Islet precursor cell (in vitro differentiated cells): ENCODE measurements around the gene ITGAE.
"Not testable (repeated sequence)": the region's sequence is repeated elsewhere in the genome, so short reads cannot be mapped to it uniquely, and the experiment has no call there.

Experiments
- DNase-seq: peaks from one replicate; pipeline ENCODE4 v3.0.0-alpha.2; 2018

The ITGAE gene, protein sequence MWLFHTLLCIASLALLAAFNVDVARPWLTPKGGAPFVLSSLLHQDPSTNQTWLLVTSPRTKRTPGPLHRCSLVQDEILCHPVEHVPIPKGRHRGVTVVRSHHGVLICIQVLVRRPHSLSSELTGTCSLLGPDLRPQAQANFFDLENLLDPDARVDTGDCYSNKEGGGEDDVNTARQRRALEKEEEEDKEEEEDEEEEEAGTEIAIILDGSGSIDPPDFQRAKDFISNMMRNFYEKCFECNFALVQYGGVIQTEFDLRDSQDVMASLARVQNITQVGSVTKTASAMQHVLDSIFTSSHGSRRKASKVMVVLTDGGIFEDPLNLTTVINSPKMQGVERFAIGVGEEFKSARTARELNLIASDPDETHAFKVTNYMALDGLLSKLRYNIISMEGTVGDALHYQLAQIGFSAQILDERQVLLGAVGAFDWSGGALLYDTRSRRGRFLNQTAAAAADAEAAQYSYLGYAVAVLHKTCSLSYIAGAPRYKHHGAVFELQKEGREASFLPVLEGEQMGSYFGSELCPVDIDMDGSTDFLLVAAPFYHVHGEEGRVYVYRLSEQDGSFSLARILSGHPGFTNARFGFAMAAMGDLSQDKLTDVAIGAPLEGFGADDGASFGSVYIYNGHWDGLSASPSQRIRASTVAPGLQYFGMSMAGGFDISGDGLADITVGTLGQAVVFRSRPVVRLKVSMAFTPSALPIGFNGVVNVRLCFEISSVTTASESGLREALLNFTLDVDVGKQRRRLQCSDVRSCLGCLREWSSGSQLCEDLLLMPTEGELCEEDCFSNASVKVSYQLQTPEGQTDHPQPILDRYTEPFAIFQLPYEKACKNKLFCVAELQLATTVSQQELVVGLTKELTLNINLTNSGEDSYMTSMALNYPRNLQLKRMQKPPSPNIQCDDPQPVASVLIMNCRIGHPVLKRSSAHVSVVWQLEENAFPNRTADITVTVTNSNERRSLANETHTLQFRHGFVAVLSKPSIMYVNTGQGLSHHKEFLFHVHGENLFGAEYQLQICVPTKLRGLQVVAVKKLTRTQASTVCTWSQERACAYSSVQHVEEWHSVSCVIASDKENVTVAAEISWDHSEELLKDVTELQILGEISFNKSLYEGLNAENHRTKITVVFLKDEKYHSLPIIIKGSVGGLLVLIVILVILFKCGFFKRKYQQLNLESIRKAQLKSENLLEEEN

DNA sequence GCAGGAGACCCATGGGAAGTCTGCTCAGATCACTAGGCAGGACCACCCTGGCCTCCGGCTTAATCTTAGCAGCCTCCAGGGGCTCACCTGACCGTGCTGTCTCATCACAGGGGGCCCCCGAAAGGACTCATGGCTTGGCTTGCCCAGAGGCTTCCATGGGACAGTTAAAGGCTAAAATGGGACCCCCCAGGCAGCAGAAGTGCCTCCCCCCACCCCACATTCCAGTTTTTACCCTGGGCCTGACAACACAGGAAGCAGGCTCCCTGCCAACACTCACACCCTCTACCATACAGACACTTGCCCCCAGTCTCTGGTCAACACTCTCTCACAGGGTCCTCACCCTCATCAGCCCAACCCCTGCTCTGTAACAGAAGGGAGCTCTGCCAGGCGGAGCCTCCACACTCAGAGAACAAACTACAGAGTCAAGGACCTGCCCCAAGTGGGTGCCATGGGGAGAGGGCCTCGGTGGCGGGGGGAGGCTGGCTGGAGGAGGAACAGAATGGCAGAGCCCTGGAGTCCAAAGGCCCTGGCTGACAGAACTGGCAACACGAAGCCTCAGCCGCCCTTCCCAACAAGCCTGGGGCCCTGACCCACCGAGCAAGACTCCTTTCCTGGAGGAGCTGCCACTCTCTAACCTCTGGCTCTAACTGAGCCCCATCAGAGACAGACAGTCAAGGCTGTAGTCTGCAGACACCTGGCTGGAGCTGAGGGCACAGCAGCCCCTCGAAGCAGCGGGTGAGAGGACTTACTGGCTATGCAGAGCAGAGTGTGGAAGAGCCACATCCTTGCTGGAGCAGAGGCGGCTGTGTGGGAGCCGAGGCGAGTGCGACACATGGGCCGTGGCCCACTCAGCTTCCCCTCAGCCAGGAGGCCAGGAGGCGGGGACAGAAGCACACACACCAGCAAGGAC lies at the start of gene ITGAE:
ITGAE (minus strand) TSS at position 827 of the 910 bp plus-strand sequence; CDS start at position 783, 44 bp downstream.
- peak; percentile 54 for DNase-seq

DNA sequence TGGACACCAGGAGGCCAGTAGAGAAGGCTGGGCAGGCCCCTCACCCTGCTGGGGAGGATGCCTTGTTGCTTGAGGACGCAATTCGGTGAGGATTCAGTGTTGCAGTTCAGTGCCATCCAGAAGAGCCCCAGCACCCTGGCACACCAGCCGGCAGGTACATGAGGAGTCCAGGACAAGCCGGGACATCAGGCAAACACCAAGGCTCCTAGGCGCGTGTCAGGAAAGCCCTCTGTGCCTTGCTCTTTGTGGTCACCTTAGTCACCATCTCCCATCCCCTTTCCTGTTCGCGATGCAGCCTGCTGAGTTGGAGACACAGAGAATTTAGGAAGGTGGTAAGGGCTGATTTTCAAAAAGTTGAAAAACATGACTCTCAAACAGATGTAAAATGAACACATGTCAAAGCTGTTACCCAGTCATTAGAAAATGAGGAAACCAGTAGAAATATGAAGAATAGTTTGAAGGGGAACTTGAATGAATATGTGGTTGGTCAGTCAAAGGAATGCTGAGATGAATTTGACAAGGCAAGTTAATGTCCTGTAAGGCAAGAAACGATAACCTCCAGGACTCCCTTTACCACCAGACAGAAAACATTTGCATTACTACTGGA lies 47.3 kb upstream of the ITGAE start:
- no peak for DNase-seq

DNA sequence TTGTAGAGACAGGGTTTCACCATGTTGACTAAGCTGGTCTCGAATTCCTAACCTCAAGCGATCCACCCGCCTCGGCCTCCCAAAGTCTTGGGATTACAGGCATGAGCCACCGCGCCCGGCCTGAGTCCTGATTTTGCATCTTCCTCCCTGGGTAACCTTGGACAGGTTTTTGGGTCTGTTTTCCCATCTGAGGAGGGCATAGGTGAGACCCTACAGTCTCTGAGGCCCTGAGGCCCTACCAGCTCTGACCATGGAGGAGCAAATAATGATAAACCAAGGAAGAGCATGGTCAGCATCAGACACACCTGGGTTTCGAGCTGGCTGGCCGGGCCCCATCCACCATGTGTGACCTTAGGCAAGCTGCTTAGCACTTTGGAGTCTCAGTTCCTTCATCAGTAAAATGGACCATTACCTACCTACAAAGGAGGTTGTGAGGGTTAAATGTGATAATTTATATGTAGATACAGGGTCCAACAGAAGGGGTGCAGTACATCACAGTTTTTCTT lies 46.2 kb upstream of the ITGAE start:
- DNase-seq, result no peak

DNA sequence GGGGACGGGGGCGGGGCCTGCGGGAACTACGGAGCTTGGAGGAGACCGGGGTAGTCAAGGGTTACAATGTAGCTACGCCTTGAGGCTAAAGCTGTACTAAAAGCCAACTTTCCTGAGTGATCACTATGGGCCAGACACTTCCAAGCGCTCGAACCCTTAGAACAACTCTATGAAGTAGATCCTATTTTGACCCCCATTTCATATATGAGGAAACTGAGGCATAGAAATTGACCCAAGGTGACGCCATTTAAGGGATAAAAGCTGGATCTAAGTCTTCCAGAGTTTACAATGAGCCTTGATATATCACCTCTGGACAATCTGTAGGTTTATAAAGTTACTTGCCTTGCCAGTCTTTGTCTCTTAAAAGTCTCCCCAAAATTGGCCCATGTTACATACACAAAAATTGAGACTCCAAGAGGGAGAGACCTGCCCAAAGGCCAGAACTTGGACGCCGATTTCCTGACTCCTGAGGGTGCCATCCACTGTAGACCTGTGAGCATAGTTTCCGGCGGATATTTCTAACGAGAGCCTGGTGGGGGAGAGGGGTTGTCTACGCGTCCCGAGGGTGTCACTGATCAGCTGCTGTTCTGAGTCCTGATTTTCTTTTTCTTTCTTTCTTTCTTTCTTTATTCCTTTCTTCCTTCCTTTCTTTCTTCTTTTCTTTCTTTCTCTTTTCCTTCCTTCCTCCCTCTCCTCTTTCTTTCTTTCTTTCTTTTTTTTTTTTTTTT lies 45.6 kb upstream of the ITGAE start:
- no peak for DNase-seq

DNA sequence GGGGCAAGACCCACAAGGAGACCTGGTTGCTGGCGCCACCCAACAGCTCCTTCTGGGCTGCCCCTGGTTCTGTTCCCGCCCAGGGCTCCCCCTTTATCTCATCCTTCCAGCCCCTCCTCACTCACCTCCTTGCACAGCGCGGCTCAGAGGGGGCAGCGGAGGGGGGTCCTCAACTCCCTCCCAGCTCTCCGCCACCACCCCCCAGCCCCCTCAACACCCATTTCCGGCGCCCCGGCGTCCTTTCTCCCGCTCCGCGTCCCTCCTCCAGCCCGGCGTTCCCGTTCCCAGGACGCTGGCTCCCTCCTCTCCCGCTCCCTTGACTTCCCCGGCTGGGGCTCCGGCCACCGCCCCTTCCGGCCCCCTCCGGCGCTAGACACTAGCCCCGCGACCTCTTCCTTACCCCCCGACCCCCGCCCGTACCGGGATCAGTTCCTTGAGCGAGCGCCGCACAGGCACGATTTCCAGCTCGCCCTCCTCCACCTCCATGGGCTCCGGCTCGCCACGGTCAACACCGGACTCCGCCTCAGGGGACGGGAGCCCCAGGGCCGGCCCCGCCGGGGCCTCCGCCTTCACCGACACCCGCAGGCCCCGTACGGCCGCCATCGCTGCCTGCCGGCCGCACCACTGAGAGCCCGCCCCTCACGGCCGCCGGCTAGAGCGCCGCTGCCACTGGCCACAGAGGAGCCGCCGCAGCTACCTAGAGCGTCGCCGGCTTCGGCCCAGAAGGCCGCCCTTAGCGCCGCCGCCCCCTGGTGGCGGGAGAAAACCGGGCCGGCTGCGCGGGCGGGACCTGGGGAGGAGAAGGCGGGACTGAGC lies 44.8 kb upstream of the ITGAE start, which contains the start of gene NCBP3:
NCBP3 (minus strand) TSS at position 626 of the 816 bp plus-strand sequence; CDS start at position 603, 23 bp downstream.
- DNase-seq, result peak; percentile 96

DNA sequence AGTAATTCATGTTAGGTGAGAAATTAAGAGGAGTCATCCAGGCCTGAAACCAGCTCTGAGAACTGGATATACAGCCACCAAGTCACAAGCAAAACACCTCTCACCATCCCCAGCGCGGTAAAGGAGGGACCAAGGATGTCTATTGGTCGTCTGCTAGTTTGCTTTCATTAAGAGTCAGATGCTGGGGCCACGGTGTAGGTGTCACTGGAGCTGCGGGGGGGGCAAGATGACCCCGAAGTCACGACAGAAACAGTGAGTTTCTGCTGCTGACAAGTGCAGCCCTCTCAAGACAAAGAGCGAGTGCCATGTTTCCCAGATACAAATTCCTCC lies 44.3 kb upstream of the ITGAE start:
- no peak for DNase-seq

DNA sequence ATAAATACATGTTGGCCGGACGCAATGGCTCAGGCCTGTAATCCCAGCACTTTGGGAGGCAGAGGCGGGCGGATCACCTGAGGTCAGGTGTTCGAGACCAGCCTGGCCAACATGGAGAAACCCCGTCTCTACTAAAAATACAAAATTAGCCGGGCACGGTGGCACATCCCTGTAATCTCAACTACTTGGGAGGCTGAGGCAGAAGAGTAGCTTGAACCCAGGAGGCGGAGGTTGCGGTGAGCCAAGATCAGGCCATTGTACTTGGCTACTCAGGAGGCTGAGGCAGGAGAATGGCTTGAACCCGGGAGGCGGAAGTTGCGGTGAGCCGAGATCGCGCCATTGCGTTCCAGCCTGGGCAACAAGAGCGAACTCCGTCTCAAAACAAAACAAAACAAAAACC lies 43.6 kb upstream of the ITGAE start:
- not testable (repeated sequence) for DNase-seq

DNA sequence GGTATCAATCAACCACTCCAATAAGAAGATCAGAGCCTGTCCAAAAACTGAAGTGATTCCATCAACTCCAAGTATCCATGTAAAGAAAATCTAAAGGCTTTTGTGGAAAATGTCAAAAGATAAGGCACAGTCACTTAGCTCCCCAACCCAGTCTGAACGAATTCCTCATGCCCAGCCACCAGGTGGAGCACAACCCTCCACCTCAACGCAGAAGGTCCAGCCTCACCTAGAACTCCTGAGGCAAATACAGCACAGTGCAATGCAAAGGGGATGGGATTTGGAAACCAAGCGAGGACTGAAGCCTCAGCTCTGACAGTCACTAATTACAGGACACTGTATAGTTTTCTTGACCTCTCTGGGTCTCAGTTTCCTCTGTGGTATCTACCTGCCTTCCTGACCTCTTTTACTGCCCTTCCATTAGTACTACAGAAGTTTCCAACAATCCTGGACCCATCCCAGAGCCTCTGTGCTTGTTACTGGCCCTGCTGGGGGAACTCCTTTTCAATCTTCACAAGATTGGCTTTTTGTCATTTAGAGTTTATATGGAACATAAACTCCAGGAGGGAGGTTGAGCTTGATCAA lies 43.0 kb upstream of the ITGAE start:
- peak; percentile 86 for DNase-seq

DNA sequence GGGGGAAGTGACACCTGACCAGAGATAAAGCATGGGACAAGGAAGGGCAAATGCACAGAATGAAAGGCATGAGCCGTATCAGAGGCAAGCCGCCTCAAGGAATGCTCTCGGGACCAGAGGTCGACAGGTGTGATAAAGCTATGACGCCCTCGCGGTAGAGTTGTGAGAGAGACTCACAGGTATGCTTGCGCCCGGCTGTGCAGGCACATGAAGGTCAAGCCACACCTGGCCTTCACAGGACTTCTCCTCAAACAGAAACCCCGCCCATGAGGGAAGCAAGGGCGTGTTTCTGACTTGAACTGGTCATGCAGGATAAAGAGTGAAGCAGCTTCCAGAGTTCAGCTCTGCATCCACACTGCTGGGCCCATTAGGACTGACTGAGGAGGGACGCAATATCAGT lies 37.2 kb upstream of the ITGAE start:
- no peak for DNase-seq

DNA sequence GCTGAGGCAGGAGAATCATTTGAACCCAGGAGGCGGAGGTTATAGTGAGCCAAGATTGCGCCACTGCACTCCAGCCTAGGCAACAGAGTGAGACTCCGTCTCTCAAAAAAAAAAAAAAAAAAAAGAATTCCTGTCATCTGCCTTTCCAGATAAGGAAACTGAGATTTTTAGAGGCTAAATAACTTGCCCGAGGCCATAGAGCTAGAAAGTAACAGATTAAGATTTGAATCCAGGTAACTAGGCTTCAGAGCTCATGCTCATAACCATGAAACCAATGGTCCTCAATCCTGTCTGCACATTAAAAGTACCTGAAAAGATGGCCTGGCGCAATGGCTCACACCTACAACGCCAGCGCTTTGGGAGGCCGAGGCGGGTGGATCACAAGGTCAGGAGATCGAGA lies 35.6 kb upstream of the ITGAE start:
- DNase-seq, result no peak

DNA sequence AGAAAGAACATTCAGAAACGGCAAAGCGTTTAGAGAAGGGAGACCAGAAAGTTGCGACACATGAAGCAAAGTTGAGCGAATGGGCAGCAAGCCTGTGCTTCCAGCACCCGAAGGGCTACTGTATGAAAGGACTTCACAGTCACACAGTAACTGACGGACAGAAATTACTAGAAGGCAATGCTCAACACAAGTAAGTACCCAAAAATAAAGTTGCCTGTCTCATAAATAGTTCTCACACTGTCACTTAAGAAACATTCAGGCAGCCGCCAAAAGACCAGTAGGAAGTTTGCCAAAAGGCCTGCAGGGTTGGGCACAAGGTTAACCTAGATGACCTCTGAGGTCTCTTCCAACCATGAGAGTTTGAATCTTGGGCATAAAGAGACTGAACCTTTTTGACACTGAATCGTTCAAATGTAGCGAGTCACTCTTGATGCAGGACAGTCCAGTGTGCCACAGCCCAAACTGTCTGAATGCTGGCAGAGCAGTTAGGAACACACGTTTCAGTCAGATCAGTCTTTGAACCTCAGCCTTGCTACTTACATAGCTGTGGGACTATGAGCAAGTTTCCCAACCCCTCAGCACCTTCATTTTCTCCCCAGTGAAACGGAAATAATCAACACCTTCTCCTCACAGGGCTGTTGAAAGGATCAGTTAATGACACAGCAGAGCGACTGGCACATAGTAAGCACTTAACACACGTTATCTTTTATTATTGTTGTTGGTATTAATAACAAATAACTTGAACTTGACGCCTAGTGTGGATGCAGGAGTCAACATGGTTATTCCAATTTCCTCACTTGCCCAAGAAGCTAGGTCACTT lies 34.6 kb upstream of the ITGAE start:
- no peak for DNase-seq

DNA sequence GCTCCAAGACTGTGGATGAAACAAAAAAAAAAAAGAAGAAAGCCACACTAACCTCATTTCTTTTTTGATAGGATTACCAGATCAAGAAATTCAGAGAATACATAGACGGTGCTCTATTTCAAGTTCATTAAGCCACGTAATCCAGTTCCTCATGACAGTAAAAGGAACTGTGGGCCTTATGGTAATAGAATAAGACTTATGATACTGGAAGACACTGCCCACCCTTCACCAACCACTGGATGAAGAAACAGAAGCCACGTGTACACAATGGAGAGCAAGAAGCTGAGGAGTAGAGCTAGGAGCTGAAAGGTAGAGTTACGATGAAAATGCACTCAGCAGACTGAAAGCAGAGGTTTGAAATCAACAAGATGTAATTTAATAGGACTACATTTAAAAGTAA lies 33.8 kb upstream of the ITGAE start:
- no peak for DNase-seq

DNA sequence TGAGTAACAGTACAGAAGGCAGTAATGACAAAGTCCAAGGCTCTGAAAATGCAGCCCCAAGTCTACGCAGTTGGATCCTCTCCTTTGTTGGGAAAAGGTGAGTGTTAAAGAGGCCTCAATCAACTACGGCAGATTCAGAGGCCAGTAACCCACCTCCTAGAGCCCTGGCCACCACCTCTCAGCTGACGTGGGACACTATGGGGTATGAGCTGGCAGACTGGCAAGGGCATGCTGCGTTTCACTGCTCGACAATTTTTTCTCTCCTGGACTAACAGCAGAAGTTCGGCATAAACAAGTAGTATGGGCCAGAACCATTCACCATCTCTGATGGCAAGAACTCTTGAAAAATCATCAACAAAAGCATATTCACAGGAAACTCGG lies 27.9 kb upstream of the ITGAE start:
- no peak for DNase-seq

DNA sequence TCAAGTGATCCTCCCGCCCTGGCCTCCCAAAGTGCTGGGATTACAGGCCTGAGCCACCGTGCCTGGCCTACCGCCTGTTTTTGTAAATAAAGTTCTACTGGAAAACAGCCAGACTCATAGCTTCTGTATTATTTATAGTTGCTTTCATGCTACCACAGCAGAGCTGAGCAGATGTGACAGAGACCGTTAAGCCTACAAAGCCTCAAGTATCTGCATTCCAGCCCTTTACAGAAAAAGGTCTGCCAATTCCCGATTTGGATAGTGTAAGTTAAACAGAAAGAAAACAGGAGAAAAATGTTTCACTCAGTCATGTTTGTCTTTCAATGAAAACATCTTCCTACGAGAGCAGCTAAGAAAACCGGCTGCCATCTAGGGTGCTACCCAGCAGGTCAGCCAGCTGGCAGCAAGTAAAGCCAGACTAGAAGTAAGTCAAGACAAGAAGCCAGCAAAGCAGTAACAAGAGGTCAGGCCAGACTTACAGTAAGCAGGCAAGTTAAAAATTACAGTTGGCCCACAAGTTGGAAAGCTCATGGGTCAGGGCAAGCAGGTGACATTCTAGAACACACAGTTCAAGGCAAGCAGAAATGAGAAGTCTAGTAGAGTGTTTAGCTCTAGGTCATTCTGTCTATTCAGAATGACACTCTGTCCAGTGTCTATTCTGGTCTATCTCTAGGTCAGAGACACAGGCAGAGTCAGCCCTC lies 27.3 kb upstream of the ITGAE start:
- no peak for DNase-seq

DNA sequence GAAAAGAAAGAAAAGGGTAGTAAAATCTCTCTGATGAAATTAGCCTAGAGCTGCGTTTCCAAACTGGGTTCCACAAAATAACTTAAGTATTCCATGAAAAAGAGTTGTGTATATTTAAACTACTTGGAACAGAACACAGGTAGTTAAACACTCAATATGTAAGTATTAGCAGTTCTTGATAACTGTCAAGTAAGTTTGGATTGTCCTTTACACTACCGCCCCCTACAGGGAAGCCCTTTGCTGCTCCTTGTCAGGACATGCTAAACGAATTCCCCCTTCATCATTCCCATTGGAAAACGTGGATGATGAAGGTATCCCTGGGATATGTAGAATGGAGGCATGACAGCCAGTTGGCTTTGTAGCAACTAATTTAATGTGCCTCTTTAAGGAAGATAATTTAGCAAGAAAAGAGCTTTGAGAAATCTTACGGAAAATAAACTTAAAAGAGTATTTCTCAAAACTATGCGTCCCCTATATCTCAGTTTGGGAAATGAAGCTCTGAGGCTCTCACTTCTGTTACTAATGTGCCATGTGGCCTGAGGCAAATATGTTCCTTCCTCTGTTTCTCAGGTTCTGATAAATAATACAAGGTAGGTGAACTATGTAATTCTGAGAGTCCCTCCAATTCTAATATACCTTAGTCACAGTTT lies 26.3 kb upstream of the ITGAE start:
- DNase-seq, result peak; percentile 86

DNA sequence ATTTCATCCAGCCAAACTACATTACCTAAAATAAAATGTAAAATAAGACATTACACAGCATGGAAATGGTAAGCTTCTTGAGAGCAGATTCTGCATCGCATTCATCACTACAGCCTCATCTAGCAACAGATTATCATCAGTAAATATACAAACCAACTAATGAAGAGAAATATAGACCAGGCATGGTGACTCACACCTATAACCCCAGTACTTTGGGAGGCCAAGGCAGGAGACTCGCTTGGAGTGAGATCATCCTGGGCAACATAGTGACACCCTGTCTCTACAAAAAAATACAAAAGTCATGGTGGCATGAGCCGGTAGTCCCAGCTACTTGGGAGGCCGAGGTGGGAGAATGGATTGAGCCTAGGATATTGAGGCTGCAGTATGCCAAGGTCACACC lies 25.2 kb upstream of the ITGAE start:
- no peak for DNase-seq

DNA sequence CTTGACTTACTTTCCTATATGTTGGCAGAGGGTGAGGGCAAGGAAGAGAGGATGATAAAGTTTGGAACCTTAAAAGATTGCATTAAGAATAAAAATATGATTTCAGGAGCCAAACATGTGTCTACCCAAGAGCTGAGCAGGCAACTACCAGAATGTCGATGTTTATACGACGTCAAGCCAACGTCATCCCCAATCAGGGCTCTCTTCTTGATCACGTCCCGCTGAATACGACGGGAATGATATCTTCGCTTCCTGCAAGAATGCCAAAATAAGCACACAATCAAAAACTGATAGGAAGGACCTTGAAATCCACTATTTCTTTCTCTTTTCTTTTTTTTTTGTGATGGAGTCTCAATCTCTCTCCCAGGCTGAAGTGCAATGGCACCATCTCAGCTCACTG lies 20.1 kb upstream of the ITGAE start:
- DNase-seq, result no peak

DNA sequence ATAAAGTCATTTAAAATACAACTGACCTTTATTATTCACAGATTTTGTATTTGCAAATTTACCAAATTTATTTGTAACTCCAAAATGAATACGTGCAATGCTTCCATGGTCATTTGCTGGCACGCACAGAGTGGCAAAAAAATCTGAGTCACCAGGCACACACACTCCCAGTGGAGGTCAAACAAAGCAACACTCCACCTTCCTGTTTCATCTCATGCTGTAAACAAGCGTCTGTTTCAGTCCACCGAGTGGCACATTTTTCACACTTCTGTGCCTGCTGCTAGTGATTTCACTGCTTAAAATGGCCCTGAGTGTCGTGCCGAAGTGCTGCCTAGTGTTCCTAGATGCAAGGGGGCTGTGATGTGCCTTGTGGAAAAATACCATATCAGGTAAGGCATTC lies 17.8 kb upstream of the ITGAE start:
- DNase-seq, result no peak
